ENCODE data around the gene MXRA8. TPM values are rescaled to one million over a fixed set of nuclear protein-coding genes. Genes with fewer than 3 reads are reported as not detected.

MXRA8 gene
- total and polyA plus RNA-seq, 9 of the 15 experiments (the other 6 are each of a cell fraction or from before 2014, with no cell fraction given): 0.66 to 11.3 (median 6.3) TPM

- TF ChIP-seq KAT7 (CRISPR knock-in tag; IDR thresholded peaks at IDR 0.05; ENCODE audit: borderline replicate concordance): no peak; the same call in 1 of the 2 replicates
- TF ChIP-seq KDM2B (CRISPR knock-in tag; IDR thresholded peaks at IDR 0.05): no peak
- no peak for TF ChIP-seq CCNT2 (IDR thresholded peaks at IDR 0.05; ENCODE audit: borderline replicate concordance, extremely low read depth, insufficient read length, low read depth, low read length)
- TF ChIP-seq MNT (conservative IDR thresholded peaks at IDR 0.05): peak; percentile 58 to 59
- peak in 1 of 2 experiments; percentile 48; a peak in 1 of 4 replicates for TF ChIP-seq MAZ (CRISPR knock-in tag; conservative IDR thresholded peaks at IDR 0.05 in 1 of 2, IDR thresholded peaks at IDR 0.05 in 1 of 2)
- TF ChIP-seq THRAP3 (IDR thresholded peaks at IDR 0.05; ENCODE audit: borderline replicate concordance): no peak
- TF ChIP-seq SRF (CRISPR knock-in tag; IDR thresholded peaks at IDR 0.05): no peak
- 0 out of 2 replicates have a peak, but pooled peaks have one; percentile 23 for TF ChIP-seq HDAC8 (tag; IDR thresholded peaks at IDR 0.05)
- no peak for TF ChIP-seq ZNF444 (CRISPR knock-in tag; IDR thresholded peaks at IDR 0.05)
- TF ChIP-seq GTF2F1 (IDR thresholded peaks at IDR 0.05; ENCODE audit: low read depth, low read length): no peak
- TF ChIP-seq SMAD4 (CRISPR knock-in tag; conservative IDR thresholded peaks at IDR 0.05): peak; percentile 64; the same call in 1 of the 2 replicates
- no peak; a peak in 1 of 4 replicates for TF ChIP-seq TEAD1 (CRISPR knock-in tag; IDR thresholded peaks at IDR 0.05)
- TF ChIP-seq, protein P1, sequence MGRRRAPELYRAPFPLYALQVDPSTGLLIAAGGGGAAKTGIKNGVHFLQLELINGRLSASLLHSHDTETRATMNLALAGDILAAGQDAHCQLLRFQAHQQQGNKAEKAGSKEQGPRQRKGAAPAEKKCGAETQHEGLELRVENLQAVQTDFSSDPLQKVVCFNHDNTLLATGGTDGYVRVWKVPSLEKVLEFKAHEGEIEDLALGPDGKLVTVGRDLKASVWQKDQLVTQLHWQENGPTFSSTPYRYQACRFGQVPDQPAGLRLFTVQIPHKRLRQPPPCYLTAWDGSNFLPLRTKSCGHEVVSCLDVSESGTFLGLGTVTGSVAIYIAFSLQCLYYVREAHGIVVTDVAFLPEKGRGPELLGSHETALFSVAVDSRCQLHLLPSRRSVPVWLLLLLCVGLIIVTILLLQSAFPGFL (CRISPR knock-in tag; IDR thresholded peaks at IDR 0.05): 0 out of 2 replicates have a peak, but pooled peaks have one; percentile 28
- no peak for TF ChIP-seq SP2 (IDR thresholded peaks at IDR 0.05; ENCODE audit: extremely low read depth, low read depth, low read length, poor library complexity, severe bottlenecking)
- TF ChIP-seq ZNF133 (CRISPR knock-in tag; IDR thresholded peaks at IDR 0.05): peak; percentile 10; the same call in 1 of the 2 replicates
- TF ChIP-seq ZKSCAN3 (CRISPR knock-in tag; IDR thresholded peaks at IDR 0.05): no peak
- TF ChIP-seq AFF1 (IDR thresholded peaks at IDR 0.05; ENCODE audit: low read depth in 1 of 2, partially characterized antibody in 2 of 2): no peak
- no peak for TF ChIP-seq PHF8 (IDR thresholded peaks at IDR 0.05; ENCODE audit: borderline replicate concordance, low read length)
- TF ChIP-seq KLF10 (CRISPR knock-in tag; IDR thresholded peaks at IDR 0.05): no peak
Measured at GRCh38 chr1:1304331-1305299, 53.7 kb downstream of the MXRA8 start (continued).
